NCI-H146 treated with DMSO at 0.1 percent for 48 hours (cell line): ENCODE results near the gene TMIGD1.
"Not testable (repeated sequence)": the region's sequence is repeated elsewhere in the genome, so short reads cannot be mapped to it uniquely, and the experiment has no call there.

Experiments used
- DNase-seq: peaks from one replicate; lab custom pipeline; 2025; ENCODE audit not compliant: unreplicated experiment; lab: John Stamatoyannopoulos, UW

The TMIGD1 gene

GRCh38 chr17:30360086-30360808 is 26.4 kb upstream of the TMIGD1 start:
- no peak for DNase-seq

DNA sequence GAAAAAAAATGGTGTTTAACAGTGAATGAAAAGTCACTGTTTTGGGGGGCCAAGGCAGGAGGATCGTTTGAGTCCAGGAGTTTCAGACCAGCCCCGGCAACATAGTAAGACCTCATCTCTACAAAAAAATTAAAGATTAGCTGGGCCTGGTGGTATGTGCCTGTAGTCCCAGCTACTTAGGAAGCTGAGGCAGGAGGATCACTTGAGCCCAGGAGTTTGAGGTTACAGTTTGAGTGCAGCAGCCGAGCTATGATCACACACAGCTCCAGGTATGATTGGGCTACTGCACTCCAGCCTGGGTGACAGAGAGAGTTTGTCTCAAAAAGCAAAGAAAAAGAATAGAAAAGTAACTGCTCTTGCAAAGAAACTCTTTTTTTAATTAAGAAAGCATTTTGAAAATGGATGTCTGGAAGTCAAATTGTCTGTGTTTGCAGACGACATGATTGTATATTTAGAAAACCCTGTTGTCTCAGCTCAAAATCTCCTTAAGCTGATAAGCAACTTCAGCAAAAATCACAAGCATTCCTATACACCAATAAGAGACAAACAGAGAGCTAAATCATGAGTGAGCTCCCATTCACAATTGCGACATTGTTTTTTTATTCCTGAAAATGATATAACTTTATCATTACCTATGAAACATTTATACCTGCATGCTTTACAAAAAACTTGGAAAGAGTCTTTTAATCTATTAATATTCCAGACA is 24.4 kb upstream of the TMIGD1 start:
- DNase-seq: no peak

DNA sequence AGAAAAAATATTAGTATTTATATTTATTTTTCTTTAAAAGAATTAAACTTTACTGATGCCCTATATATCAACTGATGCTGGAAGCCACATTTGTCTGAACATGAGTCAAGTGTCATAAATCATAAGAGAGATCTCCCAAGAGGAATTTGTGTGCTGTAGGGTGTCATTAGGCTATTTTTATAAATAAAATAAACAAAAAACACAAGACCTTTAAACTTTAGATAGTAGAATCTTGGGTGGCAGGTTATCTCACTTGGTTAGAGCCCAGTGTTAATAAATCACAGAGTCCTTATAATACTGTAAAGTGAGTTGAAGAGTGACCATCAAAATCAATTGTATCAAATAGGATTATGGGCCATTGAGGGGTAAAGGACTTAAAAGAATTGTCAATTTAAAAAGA is 23.6 kb upstream of the TMIGD1 start:
- DNase-seq: no peak

- DNase-seq: no peak
Observed at GRCh38 chr17:30354701-30355100, 20.8 kb upstream of the TMIGD1 start.

- DNase-seq: no peak
Observed at GRCh38 chr17:30352240-30352814, 18.5 kb upstream of the TMIGD1 start.

DNA sequence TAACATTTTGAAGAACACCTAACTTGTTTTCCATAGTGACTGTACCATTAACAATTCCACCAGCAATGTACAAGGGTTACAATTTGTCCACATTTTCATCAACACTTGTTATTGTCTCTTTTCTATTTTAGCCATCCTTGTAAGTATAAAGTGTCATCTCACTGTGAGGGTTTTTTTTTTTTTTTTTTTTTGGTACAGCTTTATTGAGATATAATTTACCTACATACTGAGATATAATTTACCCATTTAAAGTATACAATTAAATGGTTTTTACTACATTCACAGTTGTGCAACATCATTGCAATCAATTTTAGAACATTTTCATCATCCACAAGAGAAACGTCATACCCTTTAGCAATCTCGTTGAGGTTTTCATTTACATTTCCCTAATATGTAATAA is 17.9 kb upstream of the TMIGD1 start:
- no peak for DNase-seq

DNA sequence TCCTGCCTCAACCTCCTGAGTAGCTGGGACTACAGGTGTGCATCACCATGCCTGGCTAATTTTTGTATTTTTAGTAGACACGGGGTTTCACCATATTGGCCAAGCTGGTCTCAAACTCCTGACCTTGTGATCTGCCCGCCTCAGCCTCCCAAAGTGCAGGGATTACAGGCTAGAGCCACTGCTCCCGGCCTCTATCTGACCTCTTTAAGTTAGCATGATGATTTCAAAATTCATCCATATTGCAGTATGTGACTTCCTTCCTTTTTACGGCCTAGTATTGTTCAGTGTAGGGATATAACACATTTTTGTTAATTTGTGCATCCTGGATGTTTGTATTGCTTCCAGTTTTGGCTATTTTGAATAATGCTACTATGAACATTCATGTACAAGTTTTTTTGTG is 17.4 kb upstream of the TMIGD1 start:
- DNase-seq: not testable (repeated sequence)

DNA sequence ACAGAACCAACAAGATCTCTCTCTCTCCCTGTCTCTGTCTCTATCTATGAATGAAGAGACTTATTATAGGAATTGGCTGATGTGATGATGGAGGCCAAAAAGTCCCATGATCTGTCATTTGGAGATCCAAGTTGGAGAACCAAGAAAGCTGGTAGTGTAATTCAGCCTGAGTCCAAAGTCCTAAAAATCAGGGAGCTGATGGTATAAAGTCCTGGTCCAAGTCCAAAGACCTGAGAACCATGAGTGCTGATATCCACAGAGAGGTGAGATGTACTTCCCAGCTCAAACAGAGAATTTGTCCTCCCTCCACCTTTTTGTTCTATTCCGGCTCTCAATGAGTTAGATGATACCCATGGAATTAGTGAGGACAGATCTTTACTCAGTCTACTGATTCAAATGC is 15.4 kb upstream of the TMIGD1 start:
- DNase-seq: no peak

DNA sequence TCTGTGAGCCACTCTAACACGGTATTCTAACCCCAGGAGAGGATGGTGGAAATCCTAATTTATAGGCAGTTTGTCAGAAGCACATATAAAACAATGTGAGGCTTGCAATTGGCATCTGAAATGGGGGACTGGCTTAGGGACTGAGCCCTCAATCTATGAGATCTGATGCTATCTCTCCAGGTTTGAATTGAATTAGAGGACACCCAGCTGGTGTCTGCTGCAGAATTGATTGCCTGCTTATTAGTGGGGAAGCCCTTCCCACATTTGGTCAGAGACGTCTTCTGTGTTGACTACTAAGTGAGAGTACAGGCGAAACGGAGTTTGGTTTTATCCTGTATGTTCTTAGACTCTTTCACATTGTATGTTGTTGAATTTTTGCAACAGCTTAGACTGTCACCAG is 13.6 kb upstream of the TMIGD1 start:
- peak; percentile 71 for DNase-seq

DNA sequence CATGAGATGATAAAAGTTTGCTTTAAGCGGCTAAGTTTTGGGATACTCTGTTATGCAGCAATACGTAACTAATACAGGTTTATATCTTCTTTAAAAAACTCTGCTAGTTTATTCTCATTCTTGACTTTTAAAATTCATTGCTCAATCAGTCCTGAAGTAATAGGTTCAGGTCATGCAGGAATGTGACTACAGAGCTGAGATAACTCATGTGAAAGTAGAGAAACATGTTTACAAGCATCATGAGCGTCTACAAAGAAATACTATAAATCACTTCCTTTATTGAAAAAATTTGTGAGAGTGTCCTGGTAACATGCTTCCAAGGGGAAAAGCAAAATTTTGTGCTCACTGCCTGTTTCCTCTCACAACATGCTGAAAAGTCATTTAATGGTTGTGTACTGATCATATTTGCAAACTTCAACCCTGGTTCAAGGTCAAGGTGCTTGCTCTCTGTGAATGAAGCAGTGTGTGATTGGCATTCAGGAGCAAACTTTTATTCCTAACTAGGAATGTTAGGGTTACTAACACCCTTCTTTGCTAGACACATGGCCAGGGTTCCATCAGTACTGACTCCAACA is 12.5 kb upstream of the TMIGD1 start:
- no peak for DNase-seq

DNA sequence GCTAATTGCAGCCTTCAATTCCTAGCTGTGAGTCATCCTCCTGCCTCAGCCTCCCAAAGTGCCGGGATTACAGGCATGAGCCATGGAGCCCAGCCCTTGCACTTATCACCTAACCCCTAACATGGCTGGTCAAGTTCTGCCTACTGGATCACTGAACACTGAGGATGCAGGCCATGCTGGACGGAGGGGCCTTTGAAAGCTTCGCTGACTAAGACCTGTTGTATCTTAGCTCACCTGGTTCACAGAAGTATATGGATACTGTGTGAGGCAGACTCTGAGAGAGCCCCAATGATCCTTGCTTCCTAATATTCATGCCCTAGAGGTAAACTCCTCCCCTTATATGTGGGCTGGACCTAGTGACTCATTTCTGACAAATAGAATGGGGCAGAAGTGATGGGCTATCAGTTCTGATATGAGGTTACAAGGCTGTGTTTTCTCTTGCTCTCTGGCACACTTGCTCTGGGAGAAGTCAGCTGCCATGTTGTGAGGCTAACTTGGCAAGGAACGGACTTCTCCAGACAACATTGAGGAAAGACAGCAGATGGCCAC is 11.7 kb upstream of the TMIGD1 start:
- DNase-seq: no peak

- DNase-seq: no peak
Observed at GRCh38 chr17:30345089-30345433, 11.2 kb upstream of the TMIGD1 start.

- peak; percentile 90 for DNase-seq
Observed at GRCh38 chr17:30344283-30345088, 10.6 kb upstream of the TMIGD1 start.

DNA sequence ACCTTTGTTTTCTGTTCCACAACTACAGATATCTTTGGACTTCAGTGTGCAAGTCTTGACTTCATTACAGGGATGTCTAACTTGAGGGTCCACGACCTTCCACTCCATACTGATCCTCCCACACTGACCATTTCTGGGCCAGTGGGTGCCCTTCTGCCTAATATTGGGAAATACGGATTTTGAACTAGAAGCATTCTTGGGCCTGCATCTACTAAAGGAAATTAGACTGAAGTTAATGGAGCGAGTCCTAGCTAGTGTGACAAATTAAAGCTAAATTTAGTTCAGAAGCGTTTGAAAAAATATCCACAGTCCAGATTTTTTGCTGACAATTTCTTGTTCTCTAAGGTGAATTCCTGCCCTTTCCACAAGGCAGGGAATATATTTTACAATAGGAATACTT is 9.9 kb upstream of the TMIGD1 start:
- DNase-seq: no peak

DNA sequence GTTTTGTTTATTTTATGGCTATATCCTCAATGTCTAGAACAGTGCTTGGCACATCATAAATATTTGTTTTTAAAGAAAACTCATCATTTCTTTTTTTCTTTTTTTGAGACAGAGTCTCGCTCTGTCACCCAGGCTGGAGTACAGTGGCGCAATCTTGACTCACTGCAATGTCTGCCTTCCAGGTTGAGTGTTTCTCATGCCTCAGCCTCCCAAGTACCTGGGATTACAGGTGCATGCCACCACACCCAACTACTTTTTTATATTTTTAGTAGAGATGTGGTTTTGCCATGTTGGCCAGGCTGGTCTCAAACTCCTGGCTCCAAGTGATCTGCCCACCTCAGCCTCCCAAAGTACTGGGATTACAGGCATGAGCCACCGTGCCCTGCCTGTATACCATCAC is 9.4 kb upstream of the TMIGD1 start:
- DNase-seq: not testable (repeated sequence)

GRCh38 chr17:30341703-30342249 is 7.9 kb upstream of the TMIGD1 start:
- no peak for DNase-seq

- no peak for DNase-seq
Observed at GRCh38 chr17:30340801-30341356, 7.0 kb upstream of the TMIGD1 start.

- DNase-seq: no peak
Observed at GRCh38 chr17:30339086-30339485, 5.2 kb upstream of the TMIGD1 start.

DNA sequence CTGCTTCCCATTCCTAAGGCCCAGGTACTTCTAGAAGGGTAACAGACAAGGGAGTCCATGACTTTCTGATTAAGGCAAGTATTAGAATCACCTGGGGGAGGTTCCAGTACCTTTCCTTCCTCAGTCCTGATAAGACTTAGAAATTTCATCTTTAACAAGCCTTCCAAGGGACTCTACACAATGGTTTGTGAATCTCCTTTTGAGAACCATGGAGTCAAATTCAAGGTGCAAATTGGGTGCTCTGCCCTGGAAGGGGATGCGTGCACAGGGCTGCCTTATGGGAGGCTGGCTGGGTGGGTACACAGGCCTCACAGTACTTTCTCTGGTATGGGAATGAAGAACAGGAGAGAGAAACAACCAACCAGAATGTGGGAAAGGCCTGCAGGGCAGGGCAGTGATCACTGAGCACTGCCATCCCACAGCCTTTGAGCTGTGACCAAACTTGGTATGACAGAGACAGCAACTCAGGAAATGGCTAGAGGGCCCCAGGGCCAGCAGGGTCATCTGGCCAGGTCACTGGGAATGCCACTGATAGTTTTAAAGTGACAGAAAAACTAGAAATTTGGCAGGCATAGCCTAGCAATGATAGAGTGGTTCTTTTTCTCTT is 3.6 kb upstream of the TMIGD1 start:
- no peak for DNase-seq
